HS-27A (cell line): ENCODE measurements around the gene FANCL.
"Not testable (repeated sequence)": the region's sequence is repeated elsewhere in the genome, so short reads cannot be mapped to it uniquely, and the experiment has no call there.

Experiments used
- DNase-seq: peaks from one replicate; pipeline ENCODE4 v3.0.0-alpha.2; 2012; ENCODE audit warnings: low read depth, missing footprints

The FANCL gene

DNA sequence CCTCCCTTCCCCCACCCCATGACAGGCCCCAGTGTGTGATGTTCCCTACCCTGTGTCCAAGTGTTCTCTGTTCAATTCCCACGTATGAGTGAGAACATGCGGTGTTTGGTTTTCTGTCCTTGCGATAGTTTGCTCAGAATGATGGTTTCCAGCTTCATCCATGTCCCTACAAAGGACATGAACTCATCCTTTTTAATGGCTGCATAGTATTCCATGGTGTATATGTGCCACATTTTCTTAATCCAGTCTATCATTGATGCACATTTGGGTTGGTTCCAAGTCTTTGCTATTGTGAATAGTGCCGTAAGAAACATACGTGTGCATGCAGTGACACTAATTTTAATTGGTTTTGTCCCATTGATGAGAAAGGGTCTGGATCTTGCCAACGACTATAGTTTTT, 95.4 kb downstream of the FANCL start:
- DNase-seq: not testable (repeated sequence)

DNA sequence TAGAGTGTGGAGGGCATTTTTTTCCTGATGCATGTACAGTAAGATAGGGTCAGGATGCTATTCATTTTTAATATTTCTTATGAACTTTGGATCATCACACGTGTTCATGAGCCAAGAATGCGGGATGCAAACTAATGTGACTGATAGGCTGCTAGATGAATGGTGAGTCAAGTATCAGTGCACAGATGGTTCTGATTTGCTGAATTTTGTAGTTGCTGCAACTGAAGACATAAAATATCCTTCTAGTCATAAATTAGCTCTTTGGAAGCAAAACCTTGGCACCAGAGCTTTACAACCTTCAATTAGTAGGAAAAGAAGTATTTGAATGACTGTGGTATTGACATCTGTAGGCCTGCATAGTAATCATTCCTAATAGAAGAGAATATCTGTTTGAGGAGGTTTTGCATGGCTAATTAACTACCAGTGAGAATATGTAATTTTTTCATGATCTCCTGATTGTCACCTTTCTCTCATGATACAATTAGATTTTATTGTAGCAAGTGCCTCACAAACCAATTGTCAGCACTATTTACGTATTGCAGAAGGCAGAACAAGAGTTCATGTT, 100.5 kb downstream of the FANCL start:
- DNase-seq: no peak

DNA sequence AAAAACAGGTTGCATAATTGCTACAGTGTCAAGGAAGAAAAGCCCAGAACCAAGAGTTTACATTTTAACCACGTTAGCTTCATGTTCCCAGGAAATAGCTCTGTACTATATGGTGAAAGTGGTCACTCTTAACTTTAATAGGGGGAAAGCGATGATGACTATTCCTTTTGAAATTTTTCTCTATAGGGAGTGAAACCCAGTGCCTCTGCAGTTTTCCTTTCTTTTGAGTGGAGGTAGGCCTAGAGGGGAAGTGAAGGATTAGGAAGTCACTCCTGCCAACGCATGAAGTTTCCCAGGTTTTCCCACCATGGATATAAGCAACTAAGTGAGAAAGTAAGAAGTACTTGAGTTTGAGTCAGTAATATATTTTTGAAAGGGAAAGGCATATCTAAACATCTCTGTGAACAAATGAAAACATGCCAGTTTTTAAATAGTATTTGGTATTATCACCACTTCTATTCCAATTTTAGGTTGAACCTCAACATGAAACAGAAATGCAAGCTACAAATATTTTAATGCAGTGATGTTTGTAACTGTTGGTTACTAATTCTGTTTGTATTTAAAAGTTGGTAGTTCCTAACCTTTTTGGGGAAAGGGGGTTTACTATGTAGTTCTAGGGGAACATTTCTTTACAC, 102.6 kb downstream of the FANCL start:
- no peak for DNase-seq

DNA sequence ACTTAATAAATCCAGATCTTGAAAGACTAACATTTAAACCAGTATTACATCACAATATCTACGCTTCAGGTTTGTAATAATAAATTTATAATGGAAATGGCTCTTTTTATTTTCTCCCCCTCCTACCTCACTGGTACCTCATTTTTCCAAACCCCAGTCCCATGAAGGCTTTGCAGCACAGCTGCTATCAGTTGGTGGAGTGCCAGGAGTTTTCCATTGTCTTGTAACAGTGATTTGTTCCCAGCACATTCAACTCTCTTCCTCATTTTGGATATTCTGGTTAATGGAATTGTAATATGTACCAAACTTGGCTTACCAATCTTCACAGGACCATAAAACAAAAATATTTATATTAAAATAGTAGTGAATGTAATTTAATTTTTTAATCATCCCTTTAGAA, 103.3 kb downstream of the FANCL start:
- DNase-seq: no peak

DNA sequence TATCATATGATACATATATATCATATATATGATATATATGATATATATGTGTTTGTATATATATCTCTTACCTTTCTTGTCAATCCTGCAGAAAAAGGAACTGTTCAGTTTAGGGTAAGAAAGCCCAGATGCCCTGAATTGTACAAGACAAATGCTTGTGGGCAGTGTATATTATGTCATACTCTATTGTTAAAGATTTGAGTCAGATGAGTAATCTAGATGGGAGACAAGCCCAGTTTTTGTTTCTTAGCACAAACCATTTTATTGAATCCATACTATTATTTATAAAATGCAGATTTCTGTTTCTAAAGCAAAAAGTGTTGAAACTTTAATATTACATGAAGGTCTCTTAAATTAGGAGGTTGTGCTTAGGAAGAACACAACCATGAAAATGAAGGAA, 103.9 kb downstream of the FANCL start:
- DNase-seq: no peak

DNA sequence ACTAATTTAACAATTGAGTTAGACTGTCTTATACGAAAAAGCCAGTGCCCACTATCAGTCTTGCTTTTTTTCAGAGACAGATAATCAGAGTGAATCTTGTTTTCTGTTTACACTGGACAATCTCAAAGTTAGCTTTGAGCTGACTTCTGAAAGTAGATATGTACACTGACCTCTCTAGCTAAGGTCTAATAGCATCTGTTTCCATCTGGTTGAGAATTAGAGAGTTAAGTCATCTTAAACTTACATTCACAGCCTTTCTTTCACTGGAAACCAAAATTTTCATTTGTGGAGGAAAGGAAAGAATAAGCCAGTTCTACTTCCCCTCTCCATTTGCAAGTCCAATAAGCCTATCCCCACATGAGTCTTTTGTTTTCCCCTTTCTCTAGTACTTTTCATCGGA, 105.3 kb downstream of the FANCL start:
- no peak for DNase-seq

DNA sequence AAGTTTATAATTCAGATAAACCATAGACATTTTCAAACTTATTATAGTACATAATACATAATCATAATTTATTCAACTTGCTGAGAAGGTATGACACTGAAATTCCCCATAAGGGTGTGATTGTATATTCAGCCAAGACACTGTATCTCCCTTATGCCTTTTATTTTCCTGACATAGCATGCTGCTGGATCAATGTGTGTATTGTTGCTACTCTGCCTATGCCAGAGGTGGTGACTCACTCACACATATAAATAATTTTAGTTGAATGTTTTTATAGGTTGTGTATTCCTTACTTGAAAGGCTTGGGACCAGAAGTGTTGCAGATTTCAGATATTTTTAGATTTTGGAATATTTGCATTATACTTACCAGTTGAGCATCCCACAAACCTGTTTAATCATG, 107.7 kb downstream of the FANCL start:
- no peak for DNase-seq

DNA sequence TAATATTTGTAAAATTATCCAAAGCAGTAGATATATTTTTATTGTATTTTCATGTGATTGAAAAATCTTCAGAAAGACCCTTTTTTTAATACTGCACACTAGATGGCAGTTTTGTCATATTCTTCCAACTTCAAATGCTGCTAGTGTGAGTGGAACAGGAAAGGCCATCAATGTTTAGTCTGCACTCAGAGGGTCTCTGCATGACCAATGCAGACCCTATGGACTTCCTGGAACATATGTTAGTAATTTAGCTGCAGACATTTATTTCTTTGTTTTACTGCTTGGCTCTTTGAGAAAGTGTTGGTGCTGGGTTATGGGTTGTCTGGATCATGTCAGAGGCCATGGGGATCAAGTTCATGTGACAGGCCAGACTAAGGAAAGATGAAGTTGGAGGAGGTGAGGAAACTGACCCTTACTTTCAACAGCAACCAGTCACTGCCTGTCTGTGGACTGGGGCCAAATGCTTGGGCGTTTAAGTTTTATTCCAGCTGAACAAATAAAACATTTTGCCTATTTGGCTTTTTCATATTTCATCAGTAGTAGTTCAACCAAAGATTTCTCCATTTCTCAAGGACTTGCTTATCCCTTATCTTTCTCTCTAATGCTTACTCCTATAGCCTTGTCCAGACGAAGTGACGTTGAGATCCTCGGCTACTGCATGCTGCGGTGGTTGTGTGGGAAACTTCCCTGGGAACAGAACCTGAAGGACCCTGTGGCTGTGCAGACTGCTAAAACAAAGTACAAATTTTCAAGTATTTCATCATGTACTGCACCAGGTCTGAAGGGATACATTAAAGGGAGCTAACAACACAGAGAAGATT, 109.7 kb downstream of the FANCL start:
- no peak for DNase-seq

DNA sequence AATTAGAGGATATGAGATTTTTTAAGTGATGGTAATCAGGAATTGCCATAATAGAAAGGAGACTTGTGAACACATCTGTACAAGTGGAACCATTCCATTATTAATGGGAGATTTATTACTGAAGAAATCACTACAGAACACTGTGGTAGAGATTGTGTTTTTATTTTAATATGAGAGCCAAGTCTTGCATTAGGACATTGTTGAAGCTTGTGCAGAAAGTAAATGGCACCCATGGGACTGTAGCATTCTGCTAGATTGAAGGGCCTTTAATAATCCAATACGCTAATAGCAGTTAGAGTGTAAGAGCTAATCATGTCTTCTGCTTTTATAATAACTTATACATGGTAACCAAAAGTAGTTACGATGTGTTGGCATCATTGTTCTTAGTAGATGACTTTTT, 110.9 kb downstream of the FANCL start:
- no peak for DNase-seq

DNA sequence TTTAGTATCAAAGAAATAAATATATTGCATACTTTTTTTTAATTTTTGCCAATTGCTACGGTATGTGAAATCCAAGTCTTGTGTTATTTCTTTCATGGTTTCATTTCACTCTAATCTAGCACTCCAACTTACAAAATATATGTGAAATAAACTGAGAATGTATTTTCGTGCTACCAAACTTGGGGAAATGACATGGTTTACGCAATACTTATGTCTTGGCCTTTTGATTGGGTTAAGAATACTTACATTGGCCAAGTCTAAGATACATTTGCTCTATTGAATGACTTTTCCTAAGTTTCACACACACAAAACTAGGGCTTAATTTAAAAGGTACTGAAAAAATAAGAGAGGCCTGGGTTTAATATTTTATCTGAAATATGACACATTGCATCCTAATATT, 114.0 kb downstream of the FANCL start:
- DNase-seq: no peak

DNA sequence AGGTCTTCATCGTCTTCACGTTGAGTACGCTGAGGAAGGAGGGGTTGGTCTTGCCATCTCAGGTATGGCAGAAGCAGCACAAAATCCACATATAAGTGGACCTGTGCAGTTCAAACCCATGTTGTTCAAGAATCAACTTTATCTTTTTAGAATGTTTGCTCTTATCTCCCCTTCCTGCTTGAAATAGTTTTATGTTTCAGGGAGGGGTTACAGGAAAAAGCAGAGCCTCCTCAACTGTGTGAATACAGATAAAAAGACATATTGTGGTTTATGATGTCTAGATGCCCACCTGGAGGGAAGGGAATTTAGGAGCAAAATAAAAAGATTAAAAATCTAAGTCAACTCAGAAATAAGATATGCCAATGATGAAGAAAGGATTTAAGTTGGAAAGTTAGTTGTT, 118.6 kb downstream of the FANCL start:
- no peak for DNase-seq

DNA sequence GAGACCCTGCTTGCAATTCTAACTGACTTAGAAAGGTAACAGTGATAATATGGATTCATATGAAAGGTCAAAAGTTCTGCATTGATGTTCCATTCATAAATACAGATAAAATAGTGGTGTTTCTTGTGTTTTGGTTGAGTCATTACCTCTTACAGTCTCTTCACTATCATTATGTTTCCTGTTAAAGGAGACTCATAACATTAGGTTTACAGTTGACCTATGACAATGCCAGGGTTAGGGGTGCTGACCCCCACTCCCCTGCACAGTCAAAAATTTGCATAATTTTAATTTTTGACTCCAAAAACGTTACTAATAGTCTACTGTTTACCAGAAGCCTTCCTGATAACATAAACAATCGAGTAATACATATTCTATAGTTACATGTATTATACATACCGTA, 119.1 kb downstream of the FANCL start:
- DNase-seq: no peak

DNA sequence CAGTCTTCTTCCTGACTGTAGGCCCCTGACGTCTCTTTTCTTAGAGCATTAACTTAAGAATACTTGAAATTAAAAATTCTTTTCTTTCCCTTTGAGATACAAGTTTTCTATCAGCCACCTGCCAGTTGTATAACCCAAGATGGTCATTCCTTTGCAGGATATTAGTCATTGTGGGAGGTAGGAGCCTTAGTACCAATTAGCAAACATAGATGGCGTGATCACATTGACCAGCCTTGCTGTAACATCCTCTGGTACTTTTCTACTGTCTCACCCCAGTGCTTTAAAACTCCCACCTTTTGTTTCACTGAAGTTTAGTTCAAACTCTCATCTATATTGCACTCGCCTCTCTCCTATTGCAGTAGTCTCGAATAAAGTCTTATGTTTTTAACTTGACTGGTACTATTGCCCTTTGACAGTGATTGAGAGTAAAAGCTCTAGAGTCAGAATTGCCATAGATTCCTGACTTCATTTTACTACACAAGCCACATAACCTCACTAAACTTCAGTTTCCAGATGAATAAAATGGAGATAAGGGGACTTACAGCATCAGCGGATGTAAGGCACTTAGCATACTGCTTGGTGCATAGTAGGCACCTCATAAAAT, 120.4 kb downstream of the FANCL start:
- DNase-seq: no peak

DNA sequence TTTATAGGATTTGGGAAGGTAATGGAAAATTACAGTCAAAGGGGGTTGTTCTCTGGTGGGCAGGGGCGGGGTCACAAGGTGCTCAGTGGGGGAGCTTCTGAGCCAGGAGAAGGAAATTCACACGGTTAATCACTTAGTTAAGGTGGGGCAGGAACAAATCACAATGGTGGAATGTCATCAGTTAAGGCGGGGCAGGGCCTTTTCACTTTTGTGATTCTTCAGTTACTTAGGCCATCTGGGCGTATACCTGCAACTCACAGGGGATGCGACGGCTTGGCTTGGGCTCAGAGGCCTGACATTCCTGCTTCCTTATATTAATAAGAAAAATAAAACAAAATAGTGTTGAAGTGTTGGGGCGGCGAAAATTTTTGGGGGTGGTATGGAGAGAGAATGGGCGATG, 127.6 kb downstream of the FANCL start:
- not testable (repeated sequence) for DNase-seq

DNA sequence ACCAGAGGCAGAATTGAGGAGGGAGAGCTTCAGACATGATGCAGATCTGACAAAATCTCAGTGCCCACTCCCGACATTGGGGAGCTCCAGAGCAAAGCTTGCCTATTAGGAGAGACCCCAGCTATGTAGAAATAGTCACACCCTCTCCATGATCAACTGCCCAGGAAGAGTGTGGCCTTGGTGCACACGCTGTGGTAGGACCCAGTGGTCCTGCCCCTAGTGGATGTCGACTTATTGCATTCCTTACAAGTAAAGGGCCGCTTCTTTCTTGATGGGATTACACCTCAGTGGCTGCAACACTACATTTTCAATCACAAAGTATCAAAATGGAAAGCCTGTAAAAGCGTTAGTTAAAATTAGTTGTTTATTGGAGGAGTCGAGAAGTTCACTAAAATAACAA, 130.4 kb downstream of the FANCL start:
- DNase-seq: no peak

DNA sequence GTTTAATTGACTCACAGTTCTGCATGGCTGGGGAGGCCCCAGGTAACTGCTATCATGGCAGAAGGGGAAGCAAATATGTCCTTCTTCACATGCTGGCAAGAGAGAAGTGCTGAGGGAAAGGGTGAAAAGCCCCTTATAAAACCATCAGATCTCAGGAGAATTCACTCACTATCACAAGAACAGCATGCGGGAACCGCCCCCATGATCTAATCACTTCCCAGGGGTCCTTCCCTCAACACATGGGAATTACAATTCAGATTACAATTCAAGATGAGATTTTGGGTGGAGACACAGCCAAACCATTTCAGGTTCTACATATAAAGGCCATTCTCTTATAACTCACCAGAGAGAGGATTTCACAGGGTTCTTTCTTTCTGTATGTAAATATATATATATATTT, 131.6 kb downstream of the FANCL start:
- no peak for DNase-seq
